CD4-positive, alpha-beta T cell treated with Interleukin-15 for 1 hour (primary cell): ENCODE results near the gene NOXO1.
"Not testable (repeated sequence)": the region's sequence is repeated elsewhere in the genome, so short reads cannot be mapped to it uniquely, and the experiment has no call there.

Experiments
- DNase-seq: peaks from one replicate; pipeline ENCODE4 v3.0.0-alpha.2; 2020

Gene NOXO1

GRCh38 chr16:1960665-1961630 is 20.3 kb downstream of the NOXO1 start:
- no peak for DNase-seq

- DNase-seq: peak; percentile 88
These were observed 21.8 kb downstream of the NOXO1 start, which contains the start of gene NDUFB10 for GRCh38 chr16:1959269-1960039. Gene NDUFB10, plus strand, starts transcription at chr16:1959538. Its CDS starts 87 bp downstream, at chr16:1959625.

GRCh38 chr16:1958715-1959268 is 22.5 kb downstream of the NOXO1 start:
- no peak for DNase-seq

- not testable (repeated sequence) for DNase-seq
These were observed 23.2 kb downstream of the NOXO1 start for GRCh38 chr16:1958143-1958491.

GRCh38 chr16:1957434-1958142 is 23.7 kb downstream of the NOXO1 start:
- DNase-seq: not testable (repeated sequence)

GRCh38 chr16:1953734-1954133 is 27.5 kb downstream of the NOXO1 start:
- no peak for DNase-seq

GRCh38 chr16:1950559-1950958 is 30.7 kb downstream of the NOXO1 start:
- no peak for DNase-seq

- no peak for DNase-seq
These were observed 31.2 kb downstream of the NOXO1 start for GRCh38 chr16:1950047-1950446.

GRCh38 chr16:1949507-1949906 is 31.8 kb downstream of the NOXO1 start:
- DNase-seq: no peak

- DNase-seq: no peak
These were observed 33.9 kb downstream of the NOXO1 start for GRCh38 chr16:1947369-1947670.

- no peak for DNase-seq
These were observed 34.5 kb downstream of the NOXO1 start for GRCh38 chr16:1946495-1947368.

- no peak for DNase-seq
These were observed 35.5 kb downstream of the NOXO1 start for GRCh38 chr16:1945559-1946391.

GRCh38 chr16:1944612-1945199 is 36.6 kb downstream of the NOXO1 start:
- no peak for DNase-seq

- peak; percentile 99 for DNase-seq
These were observed 38.2 kb downstream of the NOXO1 start, which contains the start of gene MSRB1 for GRCh38 chr16:1942810-1943726. Gene MSRB1, minus strand, starts transcription at chr16:1943199. Its CDS starts 43 bp downstream, at chr16:1943156.

- peak; percentile 55 for DNase-seq
These were observed 39.0 kb downstream of the NOXO1 start for GRCh38 chr16:1942047-1942809.

GRCh38 chr16:1941162-1942046 is 39.9 kb downstream of the NOXO1 start:
- no peak for DNase-seq
